SIG-M5 treated with dmso at 0.1 percent for 504 hours (cell line): Measurements from ENCODE around the gene CRTAC1.

ENCODE experiments used
- DNase-seq: peaks from one replicate; lab custom pipeline; 2025; ENCODE audit not compliant: unreplicated experiment; lab: John Stamatoyannopoulos, UW

Gene CRTAC1

DNA sequence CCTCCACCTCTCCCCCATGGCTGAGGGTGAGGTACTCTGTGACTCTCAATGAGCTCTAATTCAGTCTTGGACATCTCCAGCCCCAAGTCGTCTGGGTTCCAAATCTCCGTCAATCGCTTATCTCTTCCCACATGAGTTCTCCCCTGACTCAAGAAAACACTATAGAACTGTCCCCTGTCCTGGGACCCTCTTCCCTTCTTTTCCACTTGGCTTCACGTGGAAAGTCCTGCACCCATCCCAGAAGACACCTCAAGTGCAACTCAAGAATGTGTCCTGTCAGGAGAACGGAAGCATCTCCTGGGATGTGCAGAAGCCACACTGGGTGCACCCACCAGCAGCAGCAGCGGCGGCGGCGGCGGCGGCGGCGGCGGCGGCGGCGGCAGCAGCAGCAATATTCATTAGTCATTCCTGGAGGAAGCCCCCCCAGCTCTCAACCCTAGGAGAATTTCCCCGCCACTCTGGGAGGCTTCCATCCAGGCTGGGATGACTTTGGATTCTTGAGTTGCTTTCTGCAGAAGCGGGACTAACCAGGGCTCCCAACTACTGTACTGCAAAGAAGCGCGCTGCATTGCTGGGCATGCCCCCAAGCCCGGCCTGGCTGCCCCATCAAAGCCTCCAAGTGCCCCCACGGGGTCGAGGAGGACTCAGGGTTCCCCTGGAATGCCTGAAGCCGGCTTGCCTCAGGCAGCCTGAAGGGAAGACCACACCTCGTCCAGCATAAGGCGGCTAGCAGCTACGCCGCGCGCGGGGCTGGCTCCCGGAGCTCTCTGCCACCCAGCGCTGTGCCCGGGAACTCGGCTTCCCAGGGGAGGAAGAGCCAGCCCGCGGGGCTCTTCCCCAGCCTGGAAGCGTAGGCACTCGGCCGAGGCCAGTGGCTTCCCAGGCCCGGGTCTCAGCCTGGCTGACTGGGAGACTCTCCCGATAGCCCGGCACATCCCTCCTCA, 1.0 kb downstream of the CRTAC1 start:
- DNase-seq: no peak

DNA sequence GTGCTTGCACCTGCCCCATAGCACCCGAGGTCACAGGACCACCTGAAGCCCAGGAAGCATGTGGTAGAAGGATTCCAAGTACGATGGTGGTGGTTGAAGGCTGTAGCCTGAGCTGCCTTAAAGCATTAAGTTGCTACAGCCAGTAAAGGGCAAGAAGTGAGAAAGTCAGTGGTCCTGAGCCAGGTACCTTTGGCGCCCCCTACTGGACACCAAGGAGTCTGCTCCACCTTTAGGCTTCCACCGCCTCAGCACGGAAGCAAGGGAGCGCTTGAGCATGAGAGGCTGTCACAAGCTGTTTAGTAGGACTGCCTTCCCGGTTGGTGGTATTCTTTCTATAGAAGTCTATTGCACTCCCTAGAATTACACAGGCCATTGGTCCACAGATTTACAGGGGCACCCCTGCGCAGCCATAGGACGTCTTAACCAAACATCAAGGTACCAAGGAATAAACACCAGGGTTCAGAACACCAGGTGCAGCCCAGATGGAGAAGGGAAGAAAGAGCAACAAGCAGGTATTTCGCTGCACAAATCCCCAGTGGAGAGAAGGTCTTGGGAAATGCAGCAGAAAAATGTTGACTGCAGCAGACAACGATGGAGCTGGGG, 2.2 kb downstream of the CRTAC1 start:
- peak; percentile 13 for DNase-seq

DNA sequence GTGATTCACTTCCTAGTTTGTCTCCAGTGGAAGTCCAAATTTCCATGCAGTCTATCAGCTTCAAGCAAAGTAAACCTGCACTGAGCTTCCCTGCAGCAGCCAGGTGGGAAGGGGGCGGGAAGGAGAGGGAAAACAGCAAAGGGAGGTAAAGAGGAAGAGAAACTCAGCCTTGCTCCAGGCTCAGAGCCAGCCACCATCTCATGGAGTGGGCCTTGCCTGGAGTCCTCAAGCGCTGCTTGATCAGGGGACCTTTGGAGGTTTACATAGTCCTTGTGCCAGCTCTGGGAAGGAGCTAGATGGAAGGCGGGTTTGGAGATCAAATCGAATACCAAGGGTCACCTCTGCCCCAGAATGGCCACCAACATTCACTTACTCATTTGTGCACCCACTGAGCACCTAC, 7.4 kb downstream of the CRTAC1 start:
- no peak for DNase-seq

DNA sequence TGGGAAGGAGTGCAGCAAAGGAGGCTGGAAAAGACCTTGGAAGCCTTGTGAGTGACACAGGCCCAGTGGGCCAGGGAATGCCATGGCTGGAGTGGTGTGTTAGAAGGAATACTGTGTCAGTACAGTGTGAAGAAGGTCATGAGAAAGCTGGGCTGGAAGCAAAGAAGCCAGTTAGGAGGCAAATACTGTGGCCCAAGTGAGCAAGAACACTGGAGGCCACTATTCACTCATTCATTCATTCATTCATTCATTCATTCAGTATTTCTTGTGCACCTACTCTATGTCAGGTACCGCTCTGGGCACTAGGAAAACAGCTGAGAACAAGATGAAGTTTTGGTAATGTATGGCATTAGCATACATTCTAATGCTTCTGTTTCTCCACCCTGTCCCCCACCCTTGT, 9.6 kb downstream of the CRTAC1 start:
- DNase-seq: no peak

DNA sequence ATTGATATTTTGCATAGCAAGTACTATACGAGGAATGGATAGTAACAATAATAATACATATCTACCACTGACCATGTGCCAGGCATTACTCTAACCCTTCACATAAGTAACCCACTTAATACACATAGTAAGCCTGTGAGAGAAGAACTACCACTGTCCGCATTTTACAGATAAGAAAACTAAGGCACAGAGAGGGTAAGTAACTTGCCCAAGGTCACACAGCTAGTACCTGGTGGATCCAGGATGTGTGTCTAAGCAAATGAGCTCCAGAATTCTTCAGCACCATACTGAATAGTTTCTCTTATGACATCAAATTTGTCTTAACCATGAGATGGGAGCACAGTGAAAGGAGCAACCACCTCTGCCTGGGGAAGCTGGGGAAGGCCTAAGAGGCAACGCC, 10.2 kb downstream of the CRTAC1 start:
- DNase-seq: no peak

DNA sequence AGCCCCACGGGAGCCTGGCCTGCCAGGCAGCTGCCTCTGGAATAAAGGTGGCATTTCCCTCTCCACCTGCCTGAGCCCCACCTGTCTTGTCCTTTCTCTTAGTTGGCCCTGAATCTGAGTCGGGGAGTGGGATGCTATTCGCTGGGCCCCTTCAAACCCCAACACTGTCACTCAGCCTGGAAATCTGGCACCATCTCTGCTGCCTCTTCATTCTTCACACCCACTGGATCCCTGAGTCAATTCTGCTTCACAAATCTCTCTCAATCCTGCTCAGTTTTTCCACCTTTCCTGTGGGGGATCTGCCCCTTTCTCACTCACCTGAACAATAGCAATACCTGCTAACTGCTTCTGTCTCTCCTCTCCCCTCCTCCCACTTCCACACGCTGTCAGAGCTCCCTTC, 10.6 kb downstream of the CRTAC1 start:
- DNase-seq: no peak

DNA sequence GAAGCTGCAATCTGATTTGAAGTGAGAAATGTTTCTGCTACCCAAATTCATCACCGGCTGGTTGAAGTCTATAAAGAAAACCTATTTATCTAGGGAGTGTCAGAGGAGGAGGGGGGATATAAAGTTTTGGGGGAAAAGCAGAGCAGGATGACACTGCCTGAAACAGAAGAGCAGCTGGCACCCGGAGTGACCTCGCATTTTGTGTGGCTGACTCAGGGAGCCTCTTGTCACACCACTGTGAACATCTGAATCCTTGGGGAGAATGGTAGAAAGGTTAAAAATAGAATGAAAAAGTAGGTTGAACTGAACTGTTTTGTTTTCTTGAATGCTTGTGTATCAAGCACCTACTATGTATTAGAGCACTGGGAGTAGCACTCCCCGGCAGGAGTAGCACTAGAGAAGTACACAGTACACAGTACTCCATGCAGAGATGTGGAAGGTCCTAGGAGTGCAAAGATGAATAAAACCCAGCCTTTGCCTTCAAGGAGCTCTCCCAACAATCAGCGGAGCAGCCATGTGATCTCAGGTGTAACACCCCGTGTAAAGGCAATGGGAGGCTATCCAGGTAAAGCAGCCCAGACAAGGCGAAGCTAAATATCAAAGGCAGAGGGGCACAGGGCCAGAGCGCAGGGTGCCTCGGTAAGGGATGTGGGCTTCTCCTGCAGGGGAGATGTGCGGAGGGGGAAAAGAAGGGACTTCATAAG, 13.5 kb downstream of the CRTAC1 start:
- no peak for DNase-seq

DNA sequence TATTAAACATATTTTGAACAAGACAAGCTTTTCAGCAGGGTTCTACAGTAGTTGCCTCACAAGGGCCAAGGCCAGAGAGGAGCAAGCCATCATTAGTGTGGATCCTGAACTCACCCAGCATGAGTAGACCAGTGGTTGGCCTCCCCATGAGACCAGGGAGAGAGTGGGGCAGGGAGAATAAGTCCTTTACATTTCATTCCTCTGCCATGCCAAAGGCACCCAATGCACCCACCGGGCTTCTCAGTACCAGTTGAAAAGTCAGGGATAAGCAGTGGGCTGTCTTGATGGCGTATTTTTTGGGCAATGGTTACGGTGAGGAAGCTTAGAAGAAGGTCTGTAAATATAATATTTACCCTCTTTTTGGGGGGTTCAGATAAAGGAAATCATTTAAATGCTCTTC, 16.6 kb downstream of the CRTAC1 start:
- no peak for DNase-seq

DNA sequence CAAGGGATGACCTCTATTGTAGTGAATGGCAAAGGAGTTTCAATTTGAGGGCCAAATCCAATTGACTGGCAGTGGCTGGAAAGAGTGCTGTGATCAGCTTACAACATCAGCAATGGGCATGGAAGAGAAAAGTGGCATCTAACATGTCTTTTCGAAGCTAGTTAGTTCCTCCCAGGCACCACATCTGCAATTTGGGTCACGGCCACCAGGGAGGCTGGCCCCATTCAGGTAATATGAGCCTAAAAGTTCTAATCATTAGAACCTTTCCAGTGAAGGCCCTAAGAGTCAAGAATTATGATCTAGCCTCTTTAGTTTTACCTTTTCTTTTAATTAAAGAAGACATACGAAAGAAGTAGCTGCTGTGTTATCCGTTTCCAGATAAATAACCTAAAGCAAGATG, 17.3 kb downstream of the CRTAC1 start:
- DNase-seq: no peak

DNA sequence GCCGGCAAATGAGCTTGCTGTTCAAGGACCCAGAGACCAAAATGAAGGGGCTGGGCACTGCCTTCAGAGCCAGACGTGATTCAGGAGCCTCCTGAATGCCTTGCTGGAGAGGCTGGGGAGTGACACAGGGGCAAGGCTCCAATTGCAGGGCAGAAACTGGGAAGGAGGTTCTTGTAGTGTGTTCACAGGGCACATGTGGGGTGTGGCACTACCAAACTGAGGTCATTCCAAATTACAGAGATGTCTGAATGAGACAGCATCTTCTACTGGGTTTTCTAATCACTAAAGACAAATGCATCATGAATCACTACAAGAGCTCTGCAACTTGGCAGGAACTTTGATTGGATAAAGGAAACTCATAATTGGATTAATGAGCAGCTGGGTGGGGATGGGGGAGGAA, 17.8 kb downstream of the CRTAC1 start:
- DNase-seq: no peak

DNA sequence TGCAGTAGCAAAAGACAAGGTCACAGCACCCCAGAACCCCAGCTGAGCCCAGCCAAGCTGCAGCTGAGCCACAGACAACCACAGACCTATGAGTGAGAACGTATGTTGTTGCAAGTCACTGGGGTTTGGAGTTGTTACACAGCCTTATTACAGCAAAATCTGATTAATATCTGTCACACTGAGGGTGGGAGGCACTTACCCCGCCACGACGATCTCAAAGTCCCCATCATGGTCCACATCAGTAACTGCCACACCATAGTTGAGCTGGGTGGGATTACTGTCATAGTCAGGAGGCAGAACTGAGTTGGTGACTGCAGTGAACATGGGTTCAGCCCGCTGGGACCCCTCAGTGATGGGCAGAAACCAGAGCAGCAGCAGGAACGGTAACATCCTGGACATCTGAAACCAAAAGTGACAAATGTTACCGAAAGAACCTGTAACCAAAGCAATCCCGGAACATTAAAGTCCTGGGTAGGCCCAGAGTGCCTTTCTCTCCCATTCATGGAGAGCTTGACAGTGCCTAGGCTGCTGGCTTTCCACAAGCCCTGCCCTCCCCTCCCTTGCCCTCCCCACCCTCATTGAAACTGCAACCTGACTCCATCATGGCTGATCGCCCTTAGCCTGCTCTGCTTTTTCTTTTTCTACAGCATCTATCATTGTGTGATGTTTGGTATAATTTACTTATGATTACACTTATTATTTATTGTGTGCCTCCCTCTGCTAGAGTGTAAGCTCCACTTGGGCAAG, 19.3 kb downstream of the CRTAC1 start:
- no peak for DNase-seq

DNA sequence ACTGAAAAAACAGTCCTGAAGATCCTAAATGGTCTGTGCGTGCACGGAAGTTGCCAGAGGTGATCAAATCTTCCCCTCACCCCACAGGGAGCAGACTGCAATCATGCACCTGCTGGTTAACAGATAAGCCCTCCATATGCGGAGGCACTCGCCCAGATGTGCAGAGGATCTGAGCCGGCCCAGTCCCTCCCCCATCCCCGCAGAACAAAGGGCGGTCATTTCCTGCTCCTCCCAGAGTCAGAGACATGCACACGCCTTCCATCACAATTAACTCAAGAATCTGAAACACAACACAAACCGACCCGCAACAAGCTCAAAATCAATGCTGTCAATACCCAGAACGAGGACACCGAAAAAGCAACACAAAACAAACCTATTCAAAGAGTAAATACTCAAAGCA, 24.2 kb downstream of the CRTAC1 start:
- no peak for DNase-seq

DNA sequence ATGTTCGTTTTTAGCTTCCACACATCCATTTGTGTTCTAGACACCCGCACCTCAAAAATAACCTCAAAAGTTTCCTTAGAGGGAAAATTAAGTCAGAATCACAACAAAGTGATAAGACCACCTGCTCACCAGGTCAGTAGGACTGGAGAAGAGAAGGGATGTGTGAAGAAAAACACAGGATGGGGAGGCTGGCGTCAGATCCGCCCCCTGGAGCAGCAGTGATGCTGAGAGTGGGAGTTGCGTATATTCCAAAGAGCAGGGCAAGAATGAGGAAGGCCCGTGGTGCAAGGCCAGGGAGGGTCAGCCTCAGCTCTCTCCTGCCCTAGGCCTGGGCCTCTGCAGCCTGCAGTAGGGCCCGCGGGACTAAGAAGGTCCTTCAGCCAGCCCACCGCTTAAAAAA, 28.7 kb downstream of the CRTAC1 start:
- DNase-seq: no peak

DNA sequence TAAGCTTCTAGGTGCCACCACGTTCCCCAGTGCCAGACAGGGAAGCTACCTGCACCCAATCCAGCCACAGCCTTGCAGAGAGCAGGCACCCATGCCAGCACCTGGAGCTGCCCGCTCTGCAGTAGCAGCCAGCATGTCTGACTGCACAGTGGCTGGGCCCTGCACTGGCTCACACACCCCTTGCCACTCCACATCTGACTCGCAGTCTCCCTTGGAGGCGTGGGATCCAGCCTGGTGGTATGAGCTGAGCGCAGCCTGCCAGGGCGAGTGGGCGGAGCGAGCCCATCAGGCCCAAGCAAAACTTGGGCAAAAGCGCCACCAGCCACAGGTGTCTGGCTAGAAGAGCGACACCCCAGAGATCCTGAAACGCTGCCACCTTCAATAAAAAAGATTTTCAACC, 30.1 kb downstream of the CRTAC1 start:
- no peak for DNase-seq

DNA sequence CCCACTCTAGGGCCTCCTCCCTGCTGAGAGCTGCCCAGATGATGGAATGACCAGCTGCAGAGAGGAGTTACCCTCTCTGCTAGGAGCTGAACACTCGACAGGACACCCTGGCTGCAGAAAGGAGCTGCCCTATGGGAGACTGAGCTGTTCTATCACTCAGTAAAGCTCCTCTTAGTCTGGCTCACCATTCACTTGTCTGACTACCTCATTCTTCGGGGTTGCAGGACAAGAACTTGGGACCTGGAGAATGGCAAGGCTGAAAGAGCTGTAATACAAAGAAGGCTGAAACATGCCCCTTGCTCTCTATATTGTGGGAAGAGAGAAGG, 30.5 kb downstream of the CRTAC1 start:
- no peak for DNase-seq

DNA sequence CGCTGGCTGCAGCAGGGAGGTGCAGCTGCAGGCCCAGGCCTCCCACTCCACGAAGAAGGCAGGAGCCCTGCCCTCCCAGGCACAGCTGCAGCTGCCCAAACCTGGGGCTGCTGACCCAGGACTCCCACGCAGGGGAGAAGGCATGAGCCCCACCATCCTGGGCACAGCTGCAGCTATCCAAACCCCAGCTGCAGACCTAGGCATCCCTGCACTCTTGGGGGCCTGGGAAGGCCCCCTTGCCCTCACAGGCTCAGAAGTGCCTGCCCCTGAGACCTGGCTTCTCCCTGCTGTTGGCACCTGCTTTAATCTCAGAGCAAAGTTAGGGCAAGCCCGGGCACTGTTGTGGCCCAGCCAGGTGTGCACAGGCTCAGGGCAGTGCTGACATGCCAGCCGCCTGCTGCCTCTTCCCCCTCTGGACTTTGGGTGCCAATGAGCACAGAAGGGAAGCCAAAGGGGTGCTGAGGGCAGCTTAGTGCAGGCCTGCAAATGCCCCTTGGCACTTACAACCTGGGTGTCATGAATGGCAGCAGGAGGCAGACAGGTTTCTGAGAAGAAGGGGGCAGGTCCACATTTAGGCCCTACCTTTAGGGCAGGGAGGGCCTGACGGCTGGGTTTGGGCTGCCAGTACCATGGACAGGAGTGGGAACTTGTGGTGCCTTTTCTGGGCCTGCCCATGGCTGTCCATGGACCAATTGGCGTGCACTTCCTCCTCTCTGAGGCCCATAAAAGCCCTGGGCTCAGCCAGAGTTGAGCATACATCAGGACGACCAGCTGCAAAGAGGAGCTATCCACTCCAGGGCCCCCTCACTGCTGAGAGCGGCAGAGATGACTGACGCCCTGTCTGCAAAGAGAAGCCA, 31.1 kb downstream of the CRTAC1 start:
- DNase-seq: no peak

DNA sequence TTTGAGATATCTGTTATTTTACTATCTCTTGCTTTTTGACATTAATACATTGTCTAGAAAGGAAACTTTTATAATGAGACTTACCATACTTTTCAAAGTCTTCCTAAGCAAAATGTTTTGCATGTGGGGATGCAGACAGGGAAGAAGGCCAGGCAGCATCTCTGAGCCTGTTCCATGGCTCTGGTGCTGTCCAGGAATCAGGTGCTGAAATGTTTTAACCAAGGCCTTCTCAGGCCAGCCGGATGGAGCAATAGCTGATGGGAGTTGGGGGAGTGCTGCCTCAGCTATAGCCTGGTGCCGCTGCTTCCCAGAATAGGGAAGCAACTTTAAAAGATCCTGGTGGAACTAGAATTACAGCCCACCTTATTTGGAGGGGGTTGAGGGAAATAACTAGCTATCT, 38.5 kb downstream of the CRTAC1 start:
- DNase-seq: no peak

DNA sequence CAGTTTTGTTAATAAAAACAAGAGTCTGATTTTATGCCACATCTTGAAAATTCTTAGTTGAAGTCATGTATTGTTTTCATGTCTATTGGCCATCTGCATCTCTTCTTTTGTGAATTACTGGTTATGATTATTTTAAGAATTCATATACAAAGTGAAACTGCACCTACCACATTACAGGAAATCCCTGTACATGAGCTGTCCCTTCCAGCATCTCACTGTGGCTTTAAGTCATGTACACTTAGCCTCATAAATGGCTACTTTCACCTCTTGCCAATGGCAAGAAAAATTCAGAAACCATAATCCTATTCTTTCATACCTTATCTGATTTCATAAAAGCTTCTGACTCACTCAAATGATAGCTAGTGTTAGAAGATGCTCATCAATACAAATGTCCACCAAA, 48.6 kb downstream of the CRTAC1 start:
- no peak for DNase-seq

DNA sequence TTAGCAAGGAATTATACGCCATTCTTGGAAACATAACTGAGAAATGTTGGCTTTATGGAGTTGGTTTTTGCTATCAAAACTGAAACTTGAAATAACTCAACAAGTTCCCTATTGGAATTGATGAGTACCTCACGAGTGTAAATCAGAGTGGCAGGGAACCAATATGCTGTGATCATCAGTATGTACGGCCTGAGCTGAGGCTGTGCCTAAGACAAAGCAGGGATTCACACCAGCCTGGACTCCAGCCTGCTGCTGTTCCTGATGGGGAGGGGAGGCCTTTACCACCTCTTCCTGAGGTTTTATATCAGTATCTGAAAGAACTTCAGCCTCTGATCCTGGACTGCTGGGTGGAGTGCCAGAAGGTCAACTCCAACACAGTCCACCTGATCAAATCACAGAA, 52.7 kb downstream of the CRTAC1 start:
- DNase-seq: no peak

DNA sequence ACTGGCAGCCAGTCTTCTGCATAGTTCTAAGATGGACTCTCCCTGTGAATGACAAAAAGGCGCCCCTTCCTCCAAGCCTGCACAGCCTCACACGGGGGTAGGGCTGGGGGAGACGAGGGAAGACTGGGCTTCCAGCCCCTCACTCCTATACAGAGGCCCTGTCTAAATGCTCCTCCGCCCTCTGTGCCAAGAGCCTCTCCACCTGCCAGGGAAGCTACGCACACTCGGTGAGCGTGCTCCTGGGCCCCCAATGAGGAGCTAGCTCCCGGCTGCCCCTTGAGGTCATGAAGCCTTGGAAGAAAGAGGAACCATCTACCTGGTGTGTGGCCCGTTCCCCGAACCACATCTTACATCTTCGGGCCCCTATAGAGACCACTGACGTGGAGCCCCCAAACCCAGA, 54.8 kb downstream of the CRTAC1 start:
- no peak for DNase-seq
